HEK293T (cell line): ENCODE data around the gene DBP.

Source experiments
- CTCF ChIA-PET: fragments of 350-600 bp; formaldehyde crosslinking; extraction: SDS; loops from one replicate; lab custom pipeline; 2021; ENCODE audit warnings: antibody characterized with exemption, inconsistent platforms; lab: Yijun Ruan, JAX
- POLR2A ChIA-PET: fragments of 350-600 bp; formaldehyde crosslinking; extraction: SDS; loops from one replicate; lab custom pipeline; 2020; ENCODE audit warnings: antibody characterized with exemption, inconsistent platforms; lab: Yijun Ruan, JAX
- DNase-seq: peaks from one replicate; pipeline ENCODE4 v3.0.0; 2012; ENCODE audit warnings: mixed read lengths; ENCODE audit errors: extremely low spot score
- ARNT ChIP-seq: fragments of 450-650 bp; IDR thresholded peaks from 2 replicates; pipeline ENCODE4 v1.6.1; 2017; ENCODE audit warnings: mild to moderate bottlenecking
- BHLHE40 ChIP-seq: fragments of 450-650 bp; IDR thresholded peaks from 2 replicates; pipeline ENCODE4 v1.6.1; 2016; ENCODE audit warnings: mild to moderate bottlenecking, moderate library complexity, borderline replicate concordance
- CTBP1 ChIP-seq: fragments of 450-650 bp; IDR thresholded peaks from 2 replicates; pipeline ENCODE4 v1.6.1; 2016; ENCODE audit warnings: borderline replicate concordance
- ELF4 ChIP-seq: fragments of 450-650 bp; IDR thresholded peaks from 2 replicates; pipeline ENCODE4 v1.6.1; 2017; ENCODE audit warnings: antibody characterized with exemption
- FOXA1 ChIP-seq: fragments of 450-650 bp; IDR thresholded peaks from 2 replicates; pipeline ENCODE4 v1.6.1; 2016; ENCODE audit warnings: mild to moderate bottlenecking
- FOXK2 ChIP-seq: fragments of 450-650 bp; IDR thresholded peaks from 2 replicates; pipeline ENCODE4 v1.6.1; 2016; ENCODE audit warnings: mild to moderate bottlenecking
- FOXM1 ChIP-seq: fragments of 450-650 bp; IDR thresholded peaks from 2 replicates; pipeline ENCODE4 v1.6.1; 2017; ENCODE audit warnings: mild to moderate bottlenecking, borderline replicate concordance
- HDGF ChIP-seq: fragments of 450-650 bp; IDR thresholded peaks from 2 replicates; pipeline ENCODE4 v1.6.1; 2017; ENCODE audit warnings: antibody characterized with exemption, borderline replicate concordance
- L3MBTL2 ChIP-seq: fragments of 450-650 bp; conservative IDR thresholded peaks from 2 replicates; pipeline ENCODE4 v1.6.1; 2016; ENCODE audit warnings: mild to moderate bottlenecking
- LEF1 ChIP-seq: fragments of 450-650 bp; IDR thresholded peaks from 2 replicates; pipeline ENCODE4 v1.6.1; 2017; ENCODE audit warnings: mild to moderate bottlenecking, borderline replicate concordance
- NFRKB ChIP-seq: fragments of 450-650 bp; IDR thresholded peaks from 2 replicates; pipeline ENCODE4 v1.6.1; 2016; ENCODE audit warnings: mild to moderate bottlenecking, moderate library complexity
- PKNOX1 ChIP-seq: fragments of 450-650 bp; IDR thresholded peaks from 2 replicates; pipeline ENCODE4 v1.6.1; 2016
- SP1 ChIP-seq: fragments of 450-650 bp; IDR thresholded peaks from 2 replicates; pipeline ENCODE4 v1.6.1; 2017
- SUZ12 ChIP-seq: fragments of 450-650 bp; IDR thresholded peaks from 2 replicates; pipeline ENCODE4 v1.6.1; 2016; ENCODE audit warnings: mild to moderate bottlenecking
- TARDBP ChIP-seq: fragments of 450-650 bp; IDR thresholded peaks from 2 replicates; pipeline ENCODE4 v1.6.1; 2016
- ZNF384 ChIP-seq: fragments of 450-650 bp; IDR thresholded peaks from 2 replicates; pipeline ENCODE4 v1.6.1; 2016

DBP gene

GRCh38 chr19:48631225-48631624, 6.0 kb downstream of the DBP start:
- ChIA-PET CTCF (no interaction called here), POLR2A (interaction anchor here (6.7 kb wide), 1 partner anchor 13 kb away, joined by 88 read pairs; the partner anchor contains the start of genes RPL18 and SPHK2)
- TF ChIP-seq NFRKB: no peak
- no peak for TF ChIP-seq CTBP1
- TF ChIP-seq BHLHE40: no peak
- TF ChIP-seq FOXA1: no peak
- no peak for TF ChIP-seq PKNOX1
- TF ChIP-seq SUZ12: no peak
- no peak for TF ChIP-seq L3MBTL2
- TF ChIP-seq LEF1: no peak
- no peak for TF ChIP-seq ARNT
- TF ChIP-seq TARDBP: no peak
- DNase-seq: no peak

GRCh38 chr19:48630296-48631063, 6.7 kb downstream of the DBP start:
- ChIA-PET POLR2A (interaction anchor here (1.0 to 6.7 kb wide), 4 partner anchors 10 to 207 kb away, joined by 3 to 88 read pairs (median 4); partner anchors contain the start of genes RPL18 and SPHK2), CTCF (no interaction called here)
- TF ChIP-seq L3MBTL2 (0 out of 2 replicates have a peak, but pooled peaks have one; percentile 27), LEF1 (no peak)
- DNase-seq: no peak

GRCh38 chr19:48629599-48630295, 7.4 kb downstream of the DBP start:
- ChIA-PET POLR2A (interaction anchor here (1.0 to 6.7 kb wide), 4 partner anchors 9 to 208 kb away, joined by 3 to 88 read pairs (median 4); partner anchors contain the start of genes RPL18 and SPHK2), CTCF (interaction anchor here (0.6 kb wide), 1 partner anchor 149 kb away, joined by 3 read pairs; no protein-coding TSS in a partner anchor)
- TF ChIP-seq ELF4: no peak
- TF ChIP-seq HDGF: no peak
- no peak for TF ChIP-seq BHLHE40
- TF ChIP-seq SP1: no peak
- no peak for TF ChIP-seq NFRKB
- no peak for TF ChIP-seq LEF1
- TF ChIP-seq FOXK2: no peak
- no peak for TF ChIP-seq SUZ12
- TF ChIP-seq TARDBP: no peak
- no peak for TF ChIP-seq ARNT
- TF ChIP-seq L3MBTL2: no peak
- TF ChIP-seq FOXM1: no peak
- TF ChIP-seq PKNOX1: no peak
- no peak for TF ChIP-seq FOXA1
- no peak for TF ChIP-seq CTBP1
- no peak for TF ChIP-seq ZNF384
- DNase-seq: peak; percentile 67

GRCh38 chr19:48629297-48629598, 7.9 kb downstream of the DBP start:
- TF ChIP-seq ARNT: no peak
- no peak for TF ChIP-seq SP1
- TF ChIP-seq CTBP1: no peak
- no peak for TF ChIP-seq HDGF
- no peak for TF ChIP-seq NFRKB
- TF ChIP-seq ZNF384: no peak
- TF ChIP-seq FOXA1: no peak
- TF ChIP-seq ELF4: no peak
- no peak for TF ChIP-seq LEF1
- no peak for DNase-seq
- ChIA-PET POLR2A (interaction anchor here (1.0 to 6.7 kb wide), 3 partner anchors 11 to 208 kb away, joined by 4 to 88 read pairs (median 5); partner anchors contain the start of genes CA11, RPL18 and SPHK2), CTCF (interaction anchor here (0.6 kb wide), 1 partner anchor 148 kb away, joined by 3 read pairs; no protein-coding TSS in a partner anchor)

GRCh38 chr19:48628486-48629296, 8.5 kb downstream of the DBP start:
- POLR2A ChIA-PET: interaction anchor here (1.5 to 6.7 kb wide), 3 partner anchors 10 to 17 kb away, joined by 5 to 88 read pairs (median 13); partner anchors contain the start of genes CA11, RPL18 and SPHK2
- TF ChIP-seq LEF1 (no peak), ELF4 (no peak), HDGF (no peak), PKNOX1 (no peak), SP1 (no peak), SUZ12 (no peak), FOXK2 (no peak), TARDBP (no peak), FOXM1 (no peak), CTBP1 (no peak), NFRKB (no peak), L3MBTL2 (no peak), ZNF384 (no peak), FOXA1 (no peak), ARNT (no peak), BHLHE40 (no peak)
- CTCF ChIA-PET: no interaction called here
- no peak for DNase-seq
